Aorta (tissue), 5 donors: ENCODE measurements around the gene ZNF383. TPM values are rescaled to one million over a fixed set of nuclear protein-coding genes. Genes with fewer than 3 reads are reported as not detected.
"Not testable (repeated sequence)": the region's sequence is repeated elsewhere in the genome, so short reads cannot be mapped to it uniquely, and the experiment has no call there.

Experiments
- ATAC-seq: fragments of 200-7000 bp; cut with Tn5 transposase; one replicate; pipeline ENCODE4 v1.9.1; 2022; ENCODE audit warnings: moderate library complexity; ENCODE audit not compliant: low FRiP score
- DNase-seq, 2 donors: peaks; one replicate each; pipeline ENCODE4 v3.0.0-alpha.2; 2020
- H3K27ac ChIP-seq, 2 donors: one replicate each; pipeline ENCODE4 v1.5.1; 2013; ENCODE audit warnings: low read length in 2 of 2, mild to moderate bottlenecking in 2 of 2, moderate library complexity in 2 of 2, control low read depth in 1 of 2, inconsistent platforms in 1 of 2, low read depth in 1 of 2
- H3K27me3 ChIP-seq, 2 donors: one replicate each; pipeline ENCODE4 v1.6.1; 2013; ENCODE audit warnings: control low read depth in 1 of 2, low read length in 1 of 2, mild to moderate bottlenecking in 1 of 2, moderate library complexity in 1 of 2; ENCODE audit not compliant: insufficient read depth in 2 of 2, control insufficient read depth in 1 of 2
- H3K36me3 ChIP-seq, 2 donors: one replicate each; pipeline ENCODE4 v1.6.1; 2013; ENCODE audit warnings: control low read depth in 1 of 2, low read length in 1 of 2, mild to moderate bottlenecking in 1 of 2; ENCODE audit not compliant: insufficient read depth in 2 of 2, control insufficient read depth in 1 of 2
- H3K4me1 ChIP-seq, 2 donors: one replicate each; pipeline ENCODE4 v1.6.1; 2013; ENCODE audit warnings: low read length in 2 of 2, control low read depth in 1 of 2, mild to moderate bottlenecking in 1 of 2, moderate library complexity in 1 of 2; ENCODE audit not compliant: insufficient read depth in 2 of 2, control insufficient read depth in 1 of 2
- H3K4me3 ChIP-seq, 2 donors: one replicate each; pipeline ENCODE4 v1.5.1; 2013; ENCODE audit warnings: low read length in 2 of 2, control low read depth in 1 of 2, mild to moderate bottlenecking in 1 of 2
- H3K9me3 ChIP-seq: one replicate; pipeline ENCODE4 v1.6.1; 2013; ENCODE audit warnings: mild to moderate bottlenecking, low read length; ENCODE audit not compliant: control insufficient read depth
- WGBS, 2 donors: extraction: QIAGEN DNeasy Blood & Tissue Kit; methylation state at CpG; one replicate each; pipeline ENCODE4 v1.1.7; 2013; 5-methylcytosine and 5-hydroxymethylcytosine counted together
- intact Hi-C, 2 donors: fragments of 100-400 bp; cut with DNase I; formaldehyde crosslinking; loops; one replicate each; pipeline versions ENCODE4 v1.14.2 to v1.15.0; 2022
- polyA plus RNA-seq, 2 donors: library from polyadenylated mRNA; stranded (reverse); fragments of 200-250 nt; gene quantifications; one replicate each; pipeline ENCODE4 v1.2.3, GENCODE V29; 2013
- total RNA-seq, 2 donors: library from RNA; stranded (reverse); fragmentation: NEBNext Ultra II Directional; extraction: Animal tissue kit (Norgen Biotek cat#: 25700); gene quantifications; one replicate each; pipeline ENCODE4 v1.2.1, GENCODE V29; 2021
- donor health status: healthy with polysubstance abuse.
- donor health status: Bipolar disorder and iron deficiency.
- donor health status: DM: no; HTN: no; CAD: no.
- donor health status: DM: no; HTN: no; CAD: no.
- donor health status: DM: yes; HTN: yes; CAD: no.

The ZNF383 gene
- total and polyA plus RNA-seq, 4 donors = 7.0 to 16.1 (median 10.4) TPM

DNA sequence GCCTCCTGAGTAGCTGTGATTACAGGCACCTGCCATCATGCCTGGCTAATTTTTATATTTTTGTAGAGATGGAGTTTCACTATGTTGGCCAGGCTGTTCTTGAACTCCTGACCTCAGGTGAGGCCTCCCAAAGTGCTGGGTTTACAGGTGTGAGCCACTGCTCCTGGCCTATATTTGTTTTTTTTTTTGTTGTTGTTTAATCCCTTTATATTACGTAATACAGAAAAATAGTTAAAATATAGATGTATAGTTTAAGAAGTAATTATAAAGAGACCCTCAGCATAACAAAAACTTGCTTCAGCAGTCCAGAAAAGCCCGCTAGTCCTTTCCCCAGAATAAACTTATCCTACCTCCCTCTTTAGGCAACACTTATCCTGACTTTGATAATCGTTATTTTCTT, 2.4 kb downstream of the ZNF383 start:
- H3K27me3 ChIP-seq = no peaks in the 10 kb centered on the region
- H3K36me3 ChIP-seq = no peaks in the 10 kb centered on the region
- no peak overlapping the region for H3K4me3 ChIP-seq
- intact Hi-C loops = loop anchor here in 1 of 2 donors (5.0 kb wide), 1 partner anchor 303 kb away; the partner anchor contains the start of genes ZNF568 and ZNF829
- ATAC-seq (no peak), DNase-seq (no peak)
- 90 to 92% methylated on average over 3 of the region's 3 CpGs for WGBS, 2 donors
- H3K4me1 ChIP-seq = no peaks in the 10 kb centered on the region
- no peak overlapping the region for H3K27ac ChIP-seq
- H3K9me3 ChIP-seq = no peaks in the 10 kb centered on the region

DNA sequence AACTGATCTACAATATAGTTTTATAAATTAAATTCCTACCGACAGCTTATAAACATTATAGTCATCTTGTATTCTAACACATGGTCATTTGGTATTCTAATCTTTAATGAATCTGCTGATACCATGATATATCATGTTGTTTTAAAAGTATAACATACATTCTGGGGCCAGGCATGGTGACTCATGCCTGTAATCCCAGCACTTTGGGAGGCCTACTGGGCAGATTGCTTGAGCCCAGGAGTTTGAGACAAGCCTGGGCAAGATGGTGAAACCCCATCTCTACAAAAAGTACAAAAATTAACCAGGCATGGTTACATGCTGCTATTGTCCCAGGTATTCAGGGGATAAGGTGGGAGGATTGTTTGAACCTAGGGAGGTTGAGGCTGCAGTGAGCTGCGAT, 3.1 kb downstream of the ZNF383 start:
- no peaks in the 10 kb centered on the region for H3K4me1 ChIP-seq
- H3K27ac ChIP-seq = no peak overlapping the region
- no peak overlapping the region for H3K4me3 ChIP-seq
- ATAC-seq (no peak), DNase-seq (no peak)
- WGBS, 2 donors = 91 to 99% methylated on average over 2 of the region's 2 CpGs
- H3K36me3 ChIP-seq = peaks cover 0 to 1% of the 10 kb centered on the region in 2 donors
- intact Hi-C loops = loop anchor here in 1 of 2 donors (5.0 kb wide), 1 partner anchor 304 kb away; the partner anchor contains the start of genes ZNF568 and ZNF829
- H3K9me3 ChIP-seq = no peaks in the 10 kb centered on the region
- H3K27me3 ChIP-seq = no peaks in the 10 kb centered on the region

DNA sequence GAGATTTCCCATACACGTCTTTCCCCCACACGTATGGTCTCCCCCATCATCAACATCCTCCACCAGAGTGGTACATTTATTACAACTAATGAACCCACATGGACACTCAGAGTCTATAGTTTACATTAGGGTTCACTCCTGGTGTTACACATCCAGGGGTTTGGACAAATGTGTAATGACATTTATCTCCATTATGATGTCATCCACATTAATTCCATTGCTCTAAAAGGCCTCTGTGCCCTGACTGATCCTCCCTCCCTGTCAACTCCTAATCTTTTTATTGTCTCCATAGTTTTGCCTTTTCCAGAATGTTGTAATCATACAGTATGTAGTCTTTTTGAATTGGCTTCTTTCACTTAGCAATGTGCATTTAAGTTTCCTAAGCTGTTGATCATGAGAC, 8.2 kb downstream of the ZNF383 start:
- Histone ChIP-seq H3K36me3 (peaks cover 8 to 9% of the 10 kb centered on the region in 2 donors), H3K4me3 (no peak overlapping the region), H3K27me3 (no peaks in the 10 kb centered on the region), H3K27ac (no peak overlapping the region), H3K4me1 (no peaks in the 10 kb centered on the region), H3K9me3 (peaks cover 6% of the 10 kb centered on the region)
- ATAC-seq (no peak), DNase-seq (no peak)
- intact Hi-C loops = no loop called here
- 94 to 100% methylated on average over 2 of the region's 2 CpGs for WGBS, 2 donors

DNA sequence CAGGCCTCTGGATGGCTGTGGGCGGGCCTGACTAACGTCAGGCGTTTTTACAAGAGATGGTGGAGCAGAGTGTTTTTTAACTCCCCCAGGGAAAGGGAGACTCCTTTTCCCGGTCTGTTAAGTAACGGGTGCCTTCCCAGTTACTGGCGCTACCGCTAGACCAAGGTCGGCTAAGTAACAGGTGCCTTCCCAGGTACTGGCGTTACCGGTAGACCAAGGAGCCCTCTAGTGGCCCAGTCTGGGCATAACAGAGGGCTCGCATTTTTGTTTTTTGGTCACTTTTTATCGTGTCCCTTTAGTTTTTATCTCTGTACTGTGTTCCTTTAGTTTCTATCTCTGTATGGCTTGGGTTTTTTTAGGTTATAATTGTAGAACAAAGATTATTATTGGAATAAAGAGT, 10.0 kb downstream of the ZNF383 start:
- ATAC-seq (no peak), DNase-seq (no peak)
- no peak overlapping the region for H3K27ac ChIP-seq
- peaks cover 9% of the 10 kb centered on the region for H3K9me3 ChIP-seq
- no peaks in the 10 kb centered on the region for H3K4me1 ChIP-seq
- no peaks in the 10 kb centered on the region for H3K27me3 ChIP-seq
- H3K36me3 ChIP-seq = peaks cover 8 to 9% of the 10 kb centered on the region in 2 donors
- intact Hi-C loops = no loop called here
- WGBS, 2 donors = 35 to 39% methylated on average over 12 of the region's 12 CpGs
- no peak overlapping the region for H3K4me3 ChIP-seq

DNA sequence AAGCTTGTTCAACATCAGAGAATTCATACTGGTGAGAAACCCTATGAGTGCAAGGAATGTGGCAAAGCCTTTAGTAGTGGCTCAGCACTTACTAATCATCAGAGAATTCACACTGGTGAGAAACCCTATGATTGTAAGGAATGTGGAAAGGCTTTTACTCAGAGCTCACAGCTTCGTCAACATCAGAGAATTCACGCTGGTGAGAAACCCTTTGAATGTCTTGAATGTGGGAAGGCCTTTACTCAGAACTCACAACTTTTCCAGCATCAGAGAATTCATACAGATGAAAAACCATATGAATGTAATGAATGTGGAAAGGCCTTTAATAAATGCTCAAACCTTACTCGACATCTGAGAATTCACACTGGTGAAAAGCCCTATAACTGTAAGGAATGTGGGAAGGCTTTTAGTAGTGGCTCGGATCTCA, 25.2 kb downstream of the ZNF383 start:
- no peak for ATAC-seq
- no peak overlapping the region for H3K27ac ChIP-seq
- intact Hi-C loops = no loop called here
- WGBS, 2 donors = 97 to 98% methylated on average over 4 of the region's 4 CpGs
- H3K9me3 ChIP-seq = peaks cover 29% of the 10 kb centered on the region
- H3K4me3 ChIP-seq = peak overlapping the region in 1 of 2 donors; percentile 26
- H3K27me3 ChIP-seq = no peaks in the 10 kb centered on the region
- H3K4me1 ChIP-seq = no peaks in the 10 kb centered on the region
- H3K36me3 ChIP-seq = peaks cover 19 to 34% of the 10 kb centered on the region in 2 donors
- DNase-seq = no peak

DNA sequence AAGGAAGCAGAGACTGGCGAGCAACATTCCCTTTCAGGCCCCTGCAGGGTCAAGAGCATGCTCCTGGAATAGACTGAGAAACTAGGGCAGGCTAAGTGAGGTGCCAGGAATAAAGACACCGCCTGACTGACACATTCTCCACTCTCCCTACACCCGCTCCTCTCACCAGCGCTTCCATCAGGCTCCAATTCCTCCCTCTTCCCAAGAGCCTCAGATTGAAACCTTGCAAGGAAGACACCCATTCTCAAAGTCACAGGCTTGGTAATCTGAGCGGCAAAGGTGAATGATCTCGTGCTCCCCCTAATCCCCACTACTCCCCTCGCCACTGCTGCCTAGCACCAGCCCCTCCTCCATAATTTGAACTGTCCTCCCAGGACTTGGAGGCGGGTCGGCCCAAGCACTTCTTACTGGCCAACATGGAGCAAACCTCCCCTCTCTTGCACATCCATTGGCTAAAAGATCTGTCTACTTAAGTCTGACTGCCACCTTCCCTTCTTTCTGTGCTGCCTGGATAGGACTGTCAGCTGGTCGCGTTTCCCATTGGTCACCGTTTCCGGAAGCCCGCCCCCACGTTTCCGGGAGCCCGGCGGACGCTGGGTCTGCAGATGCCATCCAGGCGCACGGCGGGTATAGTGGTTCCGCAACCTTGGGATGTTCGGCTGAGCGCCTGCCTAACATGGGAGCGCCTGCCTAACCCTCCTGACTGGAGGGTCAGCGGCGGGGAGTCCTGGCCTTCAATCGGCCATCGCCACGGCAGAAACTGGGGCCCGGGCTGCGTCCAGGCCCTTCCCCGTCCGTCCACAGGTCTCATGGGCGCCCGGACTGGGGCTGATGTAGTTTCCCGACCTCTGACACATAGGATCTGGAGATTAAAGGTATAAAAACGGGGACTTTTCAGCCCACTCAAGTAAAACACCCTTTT, 33.6 kb downstream of the ZNF383 start:
- 1% methylated on average over 39 of the region's 39 CpGs for WGBS, 2 donors
- Histone ChIP-seq H3K36me3 (no peaks in the 10 kb centered on the region), H3K27me3 (no peaks in the 10 kb centered on the region), H3K27ac (no peak overlapping the region), H3K4me3 (peak overlapping the region in 1 of 2 donors; percentile 32), H3K9me3 (peaks cover 12% of the 10 kb centered on the region), H3K4me1 (no peaks in the 10 kb centered on the region)
- intact Hi-C loops = no loop called here
- ATAC-seq (peak; percentile 94), DNase-seq (peak; percentile 61 to 84)

DNA sequence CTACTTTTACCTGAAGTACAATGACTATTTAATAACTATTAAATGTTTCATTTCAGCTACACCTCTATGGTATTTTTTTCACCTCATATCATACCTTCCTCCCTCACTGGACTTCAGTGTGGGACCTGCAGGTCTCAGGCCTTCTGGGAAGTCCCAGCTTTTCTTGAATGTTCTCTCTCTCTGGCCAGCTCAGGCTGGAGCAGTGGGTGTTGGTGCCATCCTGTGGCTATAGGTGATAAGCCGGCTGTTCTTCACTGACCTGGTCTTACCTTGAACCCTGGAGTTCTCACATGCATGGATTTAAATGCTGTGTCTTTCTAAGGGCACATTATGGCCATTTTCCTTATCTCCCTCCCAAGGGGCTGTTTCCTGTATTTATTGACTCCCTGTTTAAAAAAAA, 45.0 kb downstream of the ZNF383 start:
- H3K4me1 ChIP-seq, H3K4me3 ChIP-seq, DNase-seq, intact Hi-C loops, H3K9me3 ChIP-seq, H3K27me3 ChIP-seq, H3K36me3 ChIP-seq, ATAC-seq, H3K27ac ChIP-seq: not testable (repeated sequence)
- 82 to 86% methylated on average over 1 of the region's 1 CpG for WGBS, 2 donors

DNA sequence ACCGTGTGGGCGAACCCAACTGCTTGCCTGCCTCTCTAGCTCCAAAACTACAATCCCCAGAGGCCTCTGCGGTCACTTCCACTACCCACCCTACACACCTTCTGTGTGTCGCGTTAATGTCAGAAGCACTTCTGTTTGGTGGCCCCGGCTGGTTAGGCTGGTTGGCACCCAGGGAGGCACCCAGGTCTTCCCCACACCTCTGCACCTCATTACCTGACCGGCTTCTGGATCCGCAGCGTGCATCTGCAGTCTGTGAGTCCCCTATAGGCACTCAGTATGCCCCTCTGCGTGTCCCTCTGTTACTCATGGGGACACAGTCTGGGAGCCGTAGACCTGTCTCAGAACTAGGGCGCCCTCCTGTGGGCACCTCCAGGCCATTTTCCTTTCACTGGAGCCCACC, 49.0 kb downstream of the ZNF383 start:
- H3K36me3 ChIP-seq, H3K4me3 ChIP-seq, intact Hi-C loops, H3K27me3 ChIP-seq, H3K9me3 ChIP-seq, DNase-seq, H3K4me1 ChIP-seq, ATAC-seq, H3K27ac ChIP-seq: not testable (repeated sequence)
- WGBS, 2 donors = 89 to 92% methylated on average over 11 to 12 of the region's 12 CpGs

DNA sequence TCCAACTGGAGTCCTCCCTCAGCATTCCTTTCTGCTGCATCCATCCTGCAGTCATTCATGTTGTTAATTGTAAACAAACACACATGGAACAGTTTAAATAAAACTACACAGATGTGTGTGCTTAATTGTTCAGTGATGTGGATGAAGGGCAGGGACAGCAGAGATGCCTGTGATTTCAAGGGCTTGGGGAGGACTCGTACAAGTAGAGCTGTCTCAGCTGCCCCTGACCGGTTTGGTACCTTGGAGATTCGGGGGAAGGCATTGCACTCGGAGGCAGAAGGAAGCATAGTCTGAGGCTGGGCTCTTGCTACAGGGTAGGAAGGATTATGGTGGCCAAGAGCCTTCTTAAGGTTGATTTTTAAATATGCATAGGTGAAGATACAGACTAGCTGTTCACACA, 49.7 kb downstream of the ZNF383 start:
- DNase-seq, ATAC-seq, H3K4me1 ChIP-seq, H3K36me3 ChIP-seq, intact Hi-C loops, H3K4me3 ChIP-seq, H3K27ac ChIP-seq, H3K27me3 ChIP-seq, H3K9me3 ChIP-seq: not testable (repeated sequence)
- 88 to 91% methylated on average over 4 of the region's 4 CpGs for WGBS, 2 donors
